ENCODE measurements around the gene PAK6.

- TF ChIP-seq USF2 (CRISPR knock-in tag; IDR thresholded peaks at IDR 0.05) (no peak), CEBPB (tag; IDR thresholded peaks at IDR 0.05) (no peak), NFATC3 (IDR thresholded peaks at IDR 0.05) (no peak), NR3C1 (CRISPR knock-in tag; IDR thresholded peaks at IDR 0.05) (no peak), ATF1 (CRISPR knock-in tag; IDR thresholded peaks at IDR 0.05) (no peak), ATF1 (tag; IDR thresholded peaks at IDR 0.05) (no peak), MNT (conservative IDR thresholded peaks at IDR 0.05) (no peak), USF1 (CRISPR knock-in tag; IDR thresholded peaks at IDR 0.05) (no peak), STAT6 (CRISPR knock-in tag; IDR thresholded peaks at IDR 0.05) (no peak)
Observed at GRCh38 chr15:40287968-40288367, 49.1 kb downstream of the PAK6 start.

Data from K562 (cell line).